D721Med (cell line): ENCODE data around the gene ATP11B.

Experiments used
- DNase-seq: peaks from one replicate; pipeline ENCODE4 v3.0.0; 2011; ENCODE audit warnings: low spot score; ENCODE audit not compliant: insufficient read length
- FAIRE-seq: peaks from 2 replicates; lab custom pipeline; 2011; peaks lifted over from hg19 to GRCh38; lab: Jason Lieb, UNC
- CTCF ChIP-seq: IDR thresholded peaks from 2 replicates; pipeline ENCODE4 v1.5.1; 2012; ENCODE audit warnings: mild to moderate bottlenecking, control low read depth; ENCODE audit not compliant: insufficient read depth; ENCODE audit errors: missing control alignments

The ATP11B gene

GRCh38 chr3:182766099-182766498 lies 27.2 kb upstream of the ATP11B start:
- TF ChIP-seq CTCF: no peak
- DNase-seq (no peak), FAIRE-seq (no peak)

GRCh38 chr3:182768413-182768812 lies 24.9 kb upstream of the ATP11B start:
- FAIRE-seq (no peak), DNase-seq (no peak)

GRCh38 chr3:182769673-182770072 lies 23.6 kb upstream of the ATP11B start:
- no peak for FAIRE-seq
- DNase-seq: no peak
- no peak for TF ChIP-seq CTCF

More at GRCh38 chr3:182768413-182768812, 24.9 kb upstream of the ATP11B start:
- no peak for TF ChIP-seq CTCF

- DNase-seq (no peak), FAIRE-seq (no peak)
- TF ChIP-seq CTCF: no peak
These were observed 11.2 kb upstream of the ATP11B start for GRCh38 chr3:182782149-182782548.

- FAIRE-seq (no peak), DNase-seq (no peak)
- no peak for TF ChIP-seq CTCF
These were observed 10.2 kb upstream of the ATP11B start for GRCh38 chr3:182783106-182783505.

- no peak for FAIRE-seq
These were observed 8.8 kb upstream of the ATP11B start for GRCh38 chr3:182784542-182784941.

GRCh38 chr3:182785142-182785541 lies 8.2 kb upstream of the ATP11B start:
- FAIRE-seq (no peak), DNase-seq (no peak)
- TF ChIP-seq CTCF: no peak

More at GRCh38 chr3:182784542-182784941, 8.8 kb upstream of the ATP11B start:
- no peak for DNase-seq
- no peak for TF ChIP-seq CTCF
